HCT116 (cell line): ENCODE measurements around the gene PFKFB3.

Experiments
- EGR1 ChIP-seq: IDR thresholded peaks from 2 replicates; pipeline ENCODE4 v1.6.1; 2012; ENCODE audit warnings: low read depth
- EZH2 ChIP-seq: fragments of 200-600 bp; sonication (generic); IDR thresholded peaks from 2 replicates; pipeline ENCODE4 v1.6.1; 2017; ENCODE audit warnings: antibody characterized with exemption, mixed run types
- EZH2phosphoT487 ChIP-seq: fragments of 200-600 bp; IDR thresholded peaks from 2 replicates; pipeline ENCODE4 v1.6.1; 2018; ENCODE audit warnings: antibody characterized with exemption, borderline replicate concordance
- FOSL1 ChIP-seq: IDR thresholded peaks from 2 replicates; pipeline ENCODE4 v1.6.1; 2012; ENCODE audit warnings: low read depth
- JUND ChIP-seq: IDR thresholded peaks from 2 replicates; pipeline ENCODE4 v1.6.1; 2012
- POLR2A ChIP-seq: IDR thresholded peaks from 2 replicates; pipeline ENCODE4 v1.7.0; 2011; ENCODE audit warnings: borderline replicate concordance; ENCODE audit not compliant: insufficient read depth, insufficient read length; ENCODE audit errors: extremely low read depth
- POLR2AphosphoS5 ChIP-seq: IDR thresholded peaks from 2 replicates; pipeline ENCODE4 v1.6.1; 2011; ENCODE audit warnings: mild to moderate bottlenecking, low read depth, low read length, moderate library complexity
- SIN3A ChIP-seq: IDR thresholded peaks from 2 replicates; pipeline ENCODE4 v1.6.1; 2012; ENCODE audit warnings: low read depth
- SP1 ChIP-seq: IDR thresholded peaks from 2 replicates; pipeline ENCODE4 v1.6.1; 2012; ENCODE audit warnings: low read depth
- TCF7L2 ChIP-seq: IDR thresholded peaks from 2 replicates; pipeline ENCODE4 v1.7.0; 2011; ENCODE audit warnings: borderline replicate concordance, inconsistent platforms; ENCODE audit not compliant: insufficient read depth, insufficient read length; ENCODE audit errors: extremely low read depth
- ZFX ChIP-seq: fragments of 450-650 bp; IDR thresholded peaks from 2 replicates; pipeline ENCODE4 v1.6.1; 2017
- TF ChIP-seq, protein P1 (sequence below), 3 experiments: fragments of 200-600 bp in 1 of 3; sonication (generic) in 1 of 3; IDR thresholded peaks in 2 of 3; conservative IDR thresholded peaks in 1 of 3; 2 replicates each; pipeline ENCODE4 v1.5.1; 2012 to 2017; ENCODE audit warnings: low read depth in 2 of 3, low read length in 2 of 3, antibody characterized with exemption in 1 of 3, borderline replicate concordance in 1 of 3, control low read depth in 1 of 3, mild to moderate bottlenecking in 1 of 3, mixed read lengths in 1 of 3, mixed run types in 1 of 3, moderate library complexity in 1 of 3; ENCODE audit not compliant: insufficient read depth in 1 of 3
- TF ChIP-seq, protein P2 (sequence below): IDR thresholded peaks from 2 replicates; pipeline ENCODE4 v1.6.1; 2012

DNA sequence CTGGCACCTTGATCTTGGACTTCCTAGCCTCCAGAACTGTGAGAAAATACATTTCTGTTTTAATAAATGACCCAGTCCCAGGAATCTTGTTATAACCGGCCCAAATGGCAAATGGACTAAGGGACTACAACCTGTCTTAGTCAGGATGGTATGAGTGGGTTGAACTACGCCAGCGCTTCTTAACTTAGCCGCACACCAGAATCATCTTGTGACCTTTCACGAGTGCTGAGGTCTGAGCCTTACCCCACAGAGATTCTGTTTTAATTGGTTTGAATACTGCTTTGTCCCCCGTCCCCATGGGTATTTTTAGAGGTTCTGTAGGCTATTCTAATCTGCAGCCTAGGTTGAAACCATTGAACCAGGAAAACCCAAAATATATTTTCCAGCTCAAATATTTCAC is 48.0 kb downstream of the PFKFB3 start:
- no peak for TF ChIP-seq POLR2AphosphoS5
- TF ChIP-seq, protein P1, sequence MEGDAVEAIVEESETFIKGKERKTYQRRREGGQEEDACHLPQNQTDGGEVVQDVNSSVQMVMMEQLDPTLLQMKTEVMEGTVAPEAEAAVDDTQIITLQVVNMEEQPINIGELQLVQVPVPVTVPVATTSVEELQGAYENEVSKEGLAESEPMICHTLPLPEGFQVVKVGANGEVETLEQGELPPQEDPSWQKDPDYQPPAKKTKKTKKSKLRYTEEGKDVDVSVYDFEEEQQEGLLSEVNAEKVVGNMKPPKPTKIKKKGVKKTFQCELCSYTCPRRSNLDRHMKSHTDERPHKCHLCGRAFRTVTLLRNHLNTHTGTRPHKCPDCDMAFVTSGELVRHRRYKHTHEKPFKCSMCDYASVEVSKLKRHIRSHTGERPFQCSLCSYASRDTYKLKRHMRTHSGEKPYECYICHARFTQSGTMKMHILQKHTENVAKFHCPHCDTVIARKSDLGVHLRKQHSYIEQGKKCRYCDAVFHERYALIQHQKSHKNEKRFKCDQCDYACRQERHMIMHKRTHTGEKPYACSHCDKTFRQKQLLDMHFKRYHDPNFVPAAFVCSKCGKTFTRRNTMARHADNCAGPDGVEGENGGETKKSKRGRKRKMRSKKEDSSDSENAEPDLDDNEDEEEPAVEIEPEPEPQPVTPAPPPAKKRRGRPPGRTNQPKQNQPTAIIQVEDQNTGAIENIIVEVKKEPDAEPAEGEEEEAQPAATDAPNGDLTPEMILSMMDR (IDR thresholded peaks at IDR 0.05 in 2 of 3, conservative IDR thresholded peaks at IDR 0.05 in 1 of 3; ENCODE audit: borderline replicate concordance in 1 of 3, insufficient read depth in 1 of 3, low read depth in 2 of 3, low read length in 2 of 3) = no peak
- no peak for TF ChIP-seq TCF7L2
- TF ChIP-seq SP1 = no peak
- no peak for TF ChIP-seq SIN3A
- TF ChIP-seq EZH2 = no peak
- TF ChIP-seq, protein P2, sequence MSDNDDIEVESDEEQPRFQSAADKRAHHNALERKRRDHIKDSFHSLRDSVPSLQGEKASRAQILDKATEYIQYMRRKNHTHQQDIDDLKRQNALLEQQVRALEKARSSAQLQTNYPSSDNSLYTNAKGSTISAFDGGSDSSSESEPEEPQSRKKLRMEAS = no peak
- no peak for TF ChIP-seq EZH2phosphoT487
- TF ChIP-seq FOSL1 = no peak
- TF ChIP-seq POLR2A = no peak
- no peak for TF ChIP-seq ZFX
- no peak for TF ChIP-seq EGR1
- no peak for TF ChIP-seq JUND
